Measurements from ENCODE around the gene ITGA11. TPM values are rescaled to one million over a fixed set of nuclear protein-coding genes. Genes with fewer than 3 reads are reported as not detected.

ITGA11 gene
- total and polyA plus RNA-seq, 2 of the 13 experiments (the other 11 are each of a cell fraction or from before 2014, with no cell fraction given): not detected

DNA sequence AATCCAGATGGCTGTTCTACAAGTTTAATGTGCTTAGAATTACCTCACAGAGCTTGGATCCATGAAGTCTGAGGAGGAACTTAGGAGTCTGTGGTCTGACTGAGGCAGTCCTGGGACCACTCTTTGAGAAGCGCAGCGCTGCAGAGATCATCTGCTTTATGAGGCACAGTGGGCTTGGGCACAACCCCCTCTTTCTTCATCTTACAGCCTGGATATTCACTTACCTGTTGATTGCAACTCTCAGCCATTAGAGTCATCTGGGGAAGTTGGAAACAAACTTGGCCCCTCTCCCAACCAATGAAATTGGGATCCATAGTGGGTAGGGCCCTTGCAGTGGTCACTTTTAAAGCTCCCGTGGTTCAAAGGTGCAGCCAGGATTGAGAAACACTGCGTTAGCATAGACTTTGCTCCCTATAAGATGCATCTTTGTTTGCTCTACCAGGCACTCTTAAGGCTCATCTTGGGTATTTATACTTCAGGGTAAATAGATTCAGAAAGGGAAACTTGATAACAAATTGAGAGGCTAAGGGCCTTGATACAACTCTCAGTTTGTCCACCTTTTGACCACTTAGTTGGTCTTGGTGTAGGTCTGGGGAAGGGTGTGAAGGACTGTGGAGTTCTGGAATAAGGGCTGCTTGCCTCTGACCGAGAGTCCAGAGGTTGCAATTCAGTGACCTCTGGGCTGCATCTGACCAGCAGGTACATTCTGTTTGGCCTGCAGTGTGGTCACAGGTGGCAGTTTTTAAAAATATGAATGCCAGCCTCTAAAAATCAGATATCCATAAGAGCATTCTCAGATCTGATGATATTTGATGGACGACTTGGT lies 131.6 kb downstream of the ITGA11 start (continued):
- TF ChIP-seq, protein P1, sequence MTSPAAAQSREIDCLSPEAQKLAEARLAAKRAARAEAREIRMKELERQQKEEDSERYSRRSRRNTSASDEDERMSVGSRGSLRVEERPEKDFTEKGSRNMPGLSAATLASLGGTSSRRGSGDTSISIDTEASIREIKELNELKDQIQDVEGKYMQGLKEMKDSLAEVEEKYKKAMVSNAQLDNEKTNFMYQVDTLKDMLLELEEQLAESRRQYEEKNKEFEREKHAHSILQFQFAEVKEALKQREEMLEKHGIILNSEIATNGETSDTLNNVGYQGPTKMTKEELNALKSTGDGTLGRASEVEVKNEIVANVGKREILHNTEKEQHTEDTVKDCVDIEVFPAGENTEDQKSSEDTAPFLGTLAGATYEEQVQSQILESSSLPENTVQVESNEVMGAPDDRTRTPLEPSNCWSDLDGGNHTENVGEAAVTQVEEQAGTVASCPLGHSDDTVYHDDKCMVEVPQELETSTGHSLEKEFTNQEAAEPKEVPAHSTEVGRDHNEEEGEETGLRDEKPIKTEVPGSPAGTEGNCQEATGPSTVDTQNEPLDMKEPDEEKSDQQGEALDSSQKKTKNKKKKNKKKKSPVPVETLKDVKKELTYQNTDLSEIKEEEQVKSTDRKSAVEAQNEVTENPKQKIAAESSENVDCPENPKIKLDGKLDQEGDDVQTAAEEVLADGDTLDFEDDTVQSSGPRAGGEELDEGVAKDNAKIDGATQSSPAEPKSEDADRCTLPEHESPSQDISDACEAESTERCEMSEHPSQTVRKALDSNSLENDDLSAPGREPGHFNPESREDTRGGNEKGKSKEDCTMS (CRISPR knock-in tag; conservative IDR thresholded peaks at IDR 0.05): no peak
- TF ChIP-seq, protein P2, sequence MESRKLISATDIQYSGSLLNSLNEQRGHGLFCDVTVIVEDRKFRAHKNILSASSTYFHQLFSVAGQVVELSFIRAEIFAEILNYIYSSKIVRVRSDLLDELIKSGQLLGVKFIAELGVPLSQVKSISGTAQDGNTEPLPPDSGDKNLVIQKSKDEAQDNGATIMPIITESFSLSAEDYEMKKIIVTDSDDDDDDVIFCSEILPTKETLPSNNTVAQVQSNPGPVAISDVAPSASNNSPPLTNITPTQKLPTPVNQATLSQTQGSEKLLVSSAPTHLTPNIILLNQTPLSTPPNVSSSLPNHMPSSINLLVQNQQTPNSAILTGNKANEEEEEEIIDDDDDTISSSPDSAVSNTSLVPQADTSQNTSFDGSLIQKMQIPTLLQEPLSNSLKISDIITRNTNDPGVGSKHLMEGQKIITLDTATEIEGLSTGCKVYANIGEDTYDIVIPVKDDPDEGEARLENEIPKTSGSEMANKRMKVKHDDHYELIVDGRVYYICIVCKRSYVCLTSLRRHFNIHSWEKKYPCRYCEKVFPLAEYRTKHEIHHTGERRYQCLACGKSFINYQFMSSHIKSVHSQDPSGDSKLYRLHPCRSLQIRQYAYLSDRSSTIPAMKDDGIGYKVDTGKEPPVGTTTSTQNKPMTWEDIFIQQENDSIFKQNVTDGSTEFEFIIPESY (CRISPR knock-in tag; IDR thresholded peaks at IDR 0.05): no peak
- TF ChIP-seq ZNF543 (CRISPR knock-in tag; IDR thresholded peaks at IDR 0.05) (0 out of 2 replicates have a peak, but pooled peaks have one; percentile 39), ASH2L (IDR thresholded peaks at IDR 0.05; ENCODE audit: insufficient read length, low read depth, low read length) (peak; percentile 48), ZNF44 (CRISPR knock-in tag; IDR thresholded peaks at IDR 0.05) (no peak), ZNF256 (CRISPR knock-in tag; conservative IDR thresholded peaks at IDR 0.05) (no peak), ZNF136 (CRISPR knock-in tag; IDR thresholded peaks at IDR 0.05; ENCODE audit: low read depth) (no peak), ZFAT (CRISPR knock-in tag; conservative IDR thresholded peaks at IDR 0.05) (no peak), ARID2 (CRISPR knock-in tag; IDR thresholded peaks at IDR 0.05; ENCODE audit: borderline replicate concordance) (no peak), CEBPB (IDR thresholded peaks at IDR 0.05; ENCODE audit: borderline replicate concordance, low read depth, low read length) (peak; percentile 88), RBAK (CRISPR knock-in tag; IDR thresholded peaks at IDR 0.05) (no peak), ZNF746 (CRISPR knock-in tag; IDR thresholded peaks at IDR 0.05) (no peak; the same call in 1 of the 2 replicates), DMAP1 (CRISPR knock-in tag; IDR thresholded peaks at IDR 0.05) (no peak)
- TF ChIP-seq, protein P3, sequence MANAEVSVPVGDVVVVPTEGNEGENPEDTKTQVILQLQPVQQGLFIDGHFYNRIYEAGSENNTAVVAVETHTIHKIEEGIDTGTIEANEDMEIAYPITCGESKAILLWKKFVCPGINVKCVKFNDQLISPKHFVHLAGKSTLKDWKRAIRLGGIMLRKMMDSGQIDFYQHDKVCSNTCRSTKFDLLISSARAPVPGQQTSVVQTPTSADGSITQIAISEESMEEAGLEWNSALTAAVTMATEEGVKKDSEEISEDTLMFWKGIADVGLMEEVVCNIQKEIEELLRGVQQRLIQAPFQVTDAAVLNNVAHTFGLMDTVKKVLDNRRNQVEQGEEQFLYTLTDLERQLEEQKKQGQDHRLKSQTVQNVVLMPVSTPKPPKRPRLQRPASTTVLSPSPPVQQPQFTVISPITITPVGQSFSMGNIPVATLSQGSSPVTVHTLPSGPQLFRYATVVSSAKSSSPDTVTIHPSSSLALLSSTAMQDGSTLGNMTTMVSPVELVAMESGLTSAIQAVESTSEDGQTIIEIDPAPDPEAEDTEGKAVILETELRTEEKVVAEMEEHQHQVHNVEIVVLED (CRISPR knock-in tag; IDR thresholded peaks at IDR 0.05; ENCODE audit: borderline replicate concordance): no peak; the same call in 1 of the 2 replicates
- TF ChIP-seq, protein P4, sequence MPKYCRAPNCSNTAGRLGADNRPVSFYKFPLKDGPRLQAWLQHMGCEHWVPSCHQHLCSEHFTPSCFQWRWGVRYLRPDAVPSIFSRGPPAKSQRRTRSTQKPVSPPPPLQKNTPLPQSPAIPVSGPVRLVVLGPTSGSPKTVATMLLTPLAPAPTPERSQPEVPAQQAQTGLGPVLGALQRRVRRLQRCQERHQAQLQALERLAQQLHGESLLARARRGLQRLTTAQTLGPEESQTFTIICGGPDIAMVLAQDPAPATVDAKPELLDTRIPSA (CRISPR knock-in tag; IDR thresholded peaks at IDR 0.05; ENCODE audit: borderline replicate concordance): no peak
- TF ChIP-seq, protein P5, sequence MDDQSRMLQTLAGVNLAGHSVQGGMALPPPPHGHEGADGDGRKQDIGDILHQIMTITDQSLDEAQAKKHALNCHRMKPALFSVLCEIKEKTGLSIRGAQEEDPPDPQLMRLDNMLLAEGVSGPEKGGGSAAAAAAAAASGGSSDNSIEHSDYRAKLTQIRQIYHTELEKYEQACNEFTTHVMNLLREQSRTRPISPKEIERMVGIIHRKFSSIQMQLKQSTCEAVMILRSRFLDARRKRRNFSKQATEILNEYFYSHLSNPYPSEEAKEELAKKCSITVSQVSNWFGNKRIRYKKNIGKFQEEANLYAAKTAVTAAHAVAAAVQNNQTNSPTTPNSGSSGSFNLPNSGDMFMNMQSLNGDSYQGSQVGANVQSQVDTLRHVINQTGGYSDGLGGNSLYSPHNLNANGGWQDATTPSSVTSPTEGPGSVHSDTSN (CRISPR knock-in tag; IDR thresholded peaks at IDR 0.05; ENCODE audit: borderline replicate concordance): no peak
- TF ChIP-seq, protein P6, sequence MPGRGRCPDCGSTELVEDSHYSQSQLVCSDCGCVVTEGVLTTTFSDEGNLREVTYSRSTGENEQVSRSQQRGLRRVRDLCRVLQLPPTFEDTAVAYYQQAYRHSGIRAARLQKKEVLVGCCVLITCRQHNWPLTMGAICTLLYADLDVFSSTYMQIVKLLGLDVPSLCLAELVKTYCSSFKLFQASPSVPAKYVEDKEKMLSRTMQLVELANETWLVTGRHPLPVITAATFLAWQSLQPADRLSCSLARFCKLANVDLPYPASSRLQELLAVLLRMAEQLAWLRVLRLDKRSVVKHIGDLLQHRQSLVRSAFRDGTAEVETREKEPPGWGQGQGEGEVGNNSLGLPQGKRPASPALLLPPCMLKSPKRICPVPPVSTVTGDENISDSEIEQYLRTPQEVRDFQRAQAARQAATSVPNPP (CRISPR knock-in tag; IDR thresholded peaks at IDR 0.05): no peak
- TF ChIP-seq, protein P7, sequence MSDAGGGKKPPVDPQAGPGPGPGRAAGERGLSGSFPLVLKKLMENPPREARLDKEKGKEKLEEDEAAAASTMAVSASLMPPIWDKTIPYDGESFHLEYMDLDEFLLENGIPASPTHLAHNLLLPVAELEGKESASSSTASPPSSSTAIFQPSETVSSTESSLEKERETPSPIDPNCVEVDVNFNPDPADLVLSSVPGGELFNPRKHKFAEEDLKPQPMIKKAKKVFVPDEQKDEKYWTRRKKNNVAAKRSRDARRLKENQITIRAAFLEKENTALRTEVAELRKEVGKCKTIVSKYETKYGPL (CRISPR knock-in tag; IDR thresholded peaks at IDR 0.05): no peak
